ENCODE results near the gene TRHDE. TPM values are rescaled to one million over a fixed set of nuclear protein-coding genes. Genes with fewer than 3 reads are reported as not detected.

TRHDE gene
- total and polyA plus RNA-seq, 9 of the 15 experiments (the other 6 are each of a cell fraction or from before 2014, with no cell fraction given) = 0.03 to 0.29 (median 0.09) TPM

GRCh38 chr12:72234886-72235285 is 37.3 kb upstream of the TRHDE start:
- H3K27ac ChIP-seq (ENCODE audit: extremely low read depth, low read depth, low read length) = no peak overlapping the region
- FAIRE-seq (no peak), ATAC-seq (no peak), DNase-seq (ENCODE audit: extremely low read depth in 1 of 4, low spot score in 3 of 4) (no peak)
- WGBS (ENCODE audit: insufficient coverage, low coverage, missing lambda C conversion rate) = 0% methylated on average over 2 of the region's 2 CpGs
- in situ Hi-C loops (cut with MboI) = no loop called here
- CTCF ChIA-PET (ENCODE audit: low intra/inter-chr PET ratio) = no interaction called here
- no peak overlapping the region for H3K9ac ChIP-seq (ENCODE audit: insufficient read depth in 1 of 2, low read depth in 2 of 2, low read length in 2 of 2)
- H3K79me2 ChIP-seq (ENCODE audit: control insufficient read depth, insufficient read depth, low read length) = no peaks in the 10 kb centered on the region
- intact Hi-C loops (cut with micrococcal nuclease) = no loop called here
- H3K4me2 ChIP-seq (ENCODE audit: insufficient read depth, low read length) = no peak overlapping the region
- BruUV-seq (replicated peaks) = no TSS peak
- no peaks in the 10 kb centered on the region for H3K4me1 ChIP-seq (replicated peaks in 1 of 2; ENCODE audit: control insufficient read depth in 2 of 2, insufficient read depth in 2 of 2, low read length in 2 of 2)
- H2AFZ ChIP-seq (ENCODE audit: low read depth, low read length) = no peak overlapping the region
- H3K4me3 ChIP-seq = no peak overlapping the region
- no peaks in the 10 kb centered on the region for H3K36me3 ChIP-seq (ENCODE audit: control insufficient read depth, insufficient read depth, low read length)
- H3K27me3 ChIP-seq (ENCODE audit: control insufficient read depth in 2 of 2, insufficient read depth in 2 of 2, low read length in 2 of 2) = no peaks in the 10 kb centered on the region
- no peak for TF ChIP-seq ZNF436 (CRISPR knock-in tag; IDR thresholded peaks at IDR 0.05)
- TF ChIP-seq ZNF445 (CRISPR knock-in tag; IDR thresholded peaks at IDR 0.05; ENCODE audit: low read depth) = no peak
- no peak for TF ChIP-seq CREM (IDR thresholded peaks at IDR 0.05; ENCODE audit: low read depth)
- TF ChIP-seq HDAC2 (IDR thresholded peaks at IDR 0.05) = no peak
- TF ChIP-seq POLR3G (IDR thresholded peaks at IDR 0.05; ENCODE audit: extremely low read depth, insufficient read length, insufficient replicate concordance) = no peak
- TF ChIP-seq GATAD2B (IDR thresholded peaks at IDR 0.05; ENCODE audit: borderline replicate concordance) = no peak
- no peak for TF ChIP-seq CREB1 (IDR thresholded peaks at IDR 0.05)
- no peak for TF ChIP-seq CREB1 (CRISPR knock-in tag; IDR thresholded peaks at IDR 0.05)
- no peak for TF ChIP-seq KLF16 (IDR thresholded peaks at IDR 0.05)
- no peak for TF ChIP-seq TCF15 (CRISPR knock-in tag; IDR thresholded peaks at IDR 0.05)
- no peak for TF ChIP-seq SP1 (CRISPR knock-in tag; IDR thresholded peaks at IDR 0.05)
- no peak for TF ChIP-seq BDP1 (IDR thresholded peaks at IDR 0.05; ENCODE audit: insufficient read depth, insufficient read length)
- TF ChIP-seq POLR2AphosphoS5 (IDR thresholded peaks at IDR 0.05; ENCODE audit: control insufficient read depth, insufficient read depth, low read depth, low read length) = no peak
- no peak for TF ChIP-seq ZNF431 (CRISPR knock-in tag; IDR thresholded peaks at IDR 0.05)
- TF ChIP-seq SMARCE1 (IDR thresholded peaks at IDR 0.05) = no peak
- no peak for TF ChIP-seq ETV6 (IDR thresholded peaks at IDR 0.05; ENCODE audit: borderline replicate concordance in 1 of 2, low read depth in 2 of 2, low read length in 1 of 2)
- TF ChIP-seq ETV6 (CRISPR knock-in tag; IDR thresholded peaks at IDR 0.05; ENCODE audit: borderline replicate concordance) = no peak
- TF ChIP-seq CTCFL (IDR thresholded peaks at IDR 0.05; ENCODE audit: borderline replicate concordance, insufficient read depth, low read depth, low read length, poor library complexity, severe bottlenecking) = no peak
- TF ChIP-seq ZNF121 (CRISPR knock-in tag; conservative IDR thresholded peaks at IDR 0.05) = no peak
- no peak for TF ChIP-seq SP2 (IDR thresholded peaks at IDR 0.05; ENCODE audit: extremely low read depth, low read depth, low read length, poor library complexity, severe bottlenecking)
- no peak for TF ChIP-seq POLR3A (IDR thresholded peaks at IDR 0.05; ENCODE audit: borderline replicate concordance, extremely low read depth, insufficient read depth, insufficient read length)
- no peaks in the 10 kb centered on the region for H4K20me1 ChIP-seq (replicated peaks; ENCODE audit: control insufficient read depth, insufficient read depth, low read length)
- POLR2A ChIA-PET = no interaction called here
- no peaks in the 10 kb centered on the region for H3K9me3 ChIP-seq (replicated peaks; ENCODE audit: control insufficient read depth, insufficient read depth, low read depth, low read length)
- H3K9me1 ChIP-seq (ENCODE audit: control insufficient read depth, insufficient read depth, low read length) = no peaks in the 10 kb centered on the region
